Endometrial microvascular endothelial cells (primary cell): ENCODE measurements around the gene TMEM63C. TPM values are rescaled to one million over a fixed set of nuclear protein-coding genes. Genes with fewer than 3 reads are reported as not detected.

Experiments
- in situ Hi-C: cut with HindIII; loops from 2 replicates; pipeline ENCODE4 v1.10.0; 2017; ENCODE audit warnings: low sequenced_read_pairs, low pct_unique_long_range_greater_than_20kb; ENCODE audit errors: inconsistent ontology term
- total RNA-seq: library from RNA; depleted of rRNA; stranded (reverse); fragments of >200 nt; gene quantifications from one replicate; pipeline ENCODE4 v1.2.3, GENCODE V29; 2015; ENCODE audit errors: inconsistent ontology term

The TMEM63C gene
- not detected for total RNA-seq

DNA sequence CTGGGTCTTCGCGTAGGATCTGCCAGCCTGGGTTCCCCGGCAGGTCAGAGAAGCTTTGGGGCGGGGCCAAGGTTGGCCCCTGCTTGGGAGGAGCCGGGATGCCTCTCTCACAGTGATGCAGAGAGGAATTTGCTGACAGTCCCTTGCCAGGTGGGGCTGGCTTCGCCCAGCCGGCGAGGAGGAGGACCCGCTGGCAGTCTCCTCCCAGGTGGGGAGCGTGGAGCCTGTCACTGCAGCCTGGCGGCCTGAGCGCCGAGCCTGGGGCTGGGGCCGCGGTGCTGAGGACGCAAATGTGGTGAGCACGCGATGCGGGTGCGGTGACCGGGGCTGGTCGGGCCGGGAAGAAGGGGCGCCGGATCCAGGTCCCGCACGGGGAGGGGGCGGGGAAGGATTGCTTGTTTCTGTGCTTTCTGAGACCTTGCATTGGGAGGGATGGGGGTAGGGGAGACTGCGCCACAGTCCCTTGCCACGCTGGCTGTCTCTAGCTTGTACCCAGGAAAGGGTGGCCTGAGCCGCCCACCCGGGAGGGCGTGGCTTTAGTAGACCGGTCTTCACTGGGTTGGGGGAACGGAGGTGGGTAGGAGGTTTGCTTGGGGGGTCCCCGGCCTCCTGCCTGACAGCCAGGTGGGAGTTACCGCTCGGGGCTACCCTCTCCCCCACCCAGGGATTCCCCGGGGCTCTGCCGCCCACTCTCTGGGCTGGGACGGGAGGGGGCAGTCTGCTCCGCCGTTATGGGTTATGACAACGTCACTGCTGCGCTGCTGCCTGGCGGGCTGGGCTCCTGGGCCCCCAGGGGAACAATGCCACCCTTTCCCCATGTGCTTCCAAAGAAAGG, at the start of gene TMEM63C:
Gene TMEM63C, plus strand, starts transcription at position 196 of the 835 bp plus-strand sequence. CDS start 37,016 bp downstream, outside the sequence.
- in situ Hi-C loops, result no loop called here

GRCh38 chr14:77131871-77132486, 49.6 kb upstream of the TMEM63C start:
- in situ Hi-C loops, result no loop called here

GRCh38 chr14:77133720-77134338, 47.8 kb upstream of the TMEM63C start:
- in situ Hi-C loops, result no loop called here

GRCh38 chr14:77139022-77139421, 42.6 kb upstream of the TMEM63C start:
- in situ Hi-C loops, result no loop called here

- in situ Hi-C loops, result no loop called here
Observed at GRCh38 chr14:77139540-77140358, 41.8 kb upstream of the TMEM63C start.

- in situ Hi-C loops, result no loop called here
Observed at GRCh38 chr14:77140359-77141213, 41.0 kb upstream of the TMEM63C start.

- in situ Hi-C loops, result no loop called here
Observed at GRCh38 chr14:77141214-77142004, 40.2 kb upstream of the TMEM63C start, which contains the start of gene ZDHHC22. Gene ZDHHC22 (minus strand): TSS chr14:77141791. CDS start chr14:77139738, 2,053 bp downstream.

DNA sequence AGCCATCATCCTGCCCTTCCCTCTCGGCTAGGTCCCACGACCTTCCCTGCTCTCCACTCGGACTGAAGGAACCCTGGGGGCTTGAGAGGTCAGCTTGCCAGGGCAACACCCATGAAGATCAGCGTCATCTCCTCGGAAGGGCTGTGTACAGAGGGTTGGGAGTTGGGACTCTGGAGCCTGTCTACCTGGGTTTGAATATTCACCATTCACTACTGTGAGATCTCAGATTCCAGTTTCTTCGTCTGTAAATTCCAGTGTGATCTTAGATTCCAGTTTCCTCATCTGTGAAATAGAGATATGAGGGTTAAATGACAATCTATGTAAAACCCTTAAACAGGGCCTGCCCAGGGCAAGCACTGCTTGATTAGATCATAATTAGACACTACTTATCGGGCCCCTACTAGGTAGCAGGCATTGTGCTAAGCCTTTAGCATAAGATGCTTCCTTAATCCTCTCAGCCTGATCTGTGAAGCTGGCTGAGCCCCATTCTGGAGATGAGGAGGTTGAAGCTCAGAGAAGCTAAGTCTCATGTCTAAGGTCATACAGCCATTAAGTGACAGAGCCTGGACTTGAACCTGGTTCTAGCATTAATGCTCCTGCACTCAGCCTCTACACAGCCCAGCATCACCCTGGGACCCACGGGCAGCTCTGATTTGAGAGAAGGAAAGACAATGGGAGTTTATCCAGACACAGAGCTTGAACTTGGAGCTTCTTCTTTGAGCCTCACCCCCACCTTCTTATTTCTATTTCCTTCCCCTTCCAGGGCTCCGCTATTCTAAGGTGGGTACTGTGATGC, 39.4 kb upstream of the TMEM63C start:
- in situ Hi-C loops, result no loop called here

DNA sequence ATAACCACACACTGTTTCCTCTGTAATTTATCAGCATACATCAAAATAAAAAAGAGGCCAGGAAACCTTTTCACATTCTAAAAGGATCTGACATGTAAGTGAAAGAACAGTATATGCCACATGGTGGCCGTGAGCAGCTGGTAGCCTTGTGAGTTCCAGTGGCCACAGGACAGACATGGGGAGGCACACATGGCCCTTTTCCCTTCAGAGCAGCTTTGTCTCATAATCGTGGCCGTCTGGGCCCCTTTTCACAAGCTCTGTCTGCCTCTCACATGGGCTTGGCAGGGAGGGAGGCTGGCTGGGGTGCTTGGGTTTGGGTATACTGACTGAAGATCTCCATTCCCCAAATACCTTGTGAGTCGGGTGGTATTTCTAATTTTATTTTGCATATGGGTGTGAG, 38.5 kb upstream of the TMEM63C start:
- in situ Hi-C loops, result no loop called here

DNA sequence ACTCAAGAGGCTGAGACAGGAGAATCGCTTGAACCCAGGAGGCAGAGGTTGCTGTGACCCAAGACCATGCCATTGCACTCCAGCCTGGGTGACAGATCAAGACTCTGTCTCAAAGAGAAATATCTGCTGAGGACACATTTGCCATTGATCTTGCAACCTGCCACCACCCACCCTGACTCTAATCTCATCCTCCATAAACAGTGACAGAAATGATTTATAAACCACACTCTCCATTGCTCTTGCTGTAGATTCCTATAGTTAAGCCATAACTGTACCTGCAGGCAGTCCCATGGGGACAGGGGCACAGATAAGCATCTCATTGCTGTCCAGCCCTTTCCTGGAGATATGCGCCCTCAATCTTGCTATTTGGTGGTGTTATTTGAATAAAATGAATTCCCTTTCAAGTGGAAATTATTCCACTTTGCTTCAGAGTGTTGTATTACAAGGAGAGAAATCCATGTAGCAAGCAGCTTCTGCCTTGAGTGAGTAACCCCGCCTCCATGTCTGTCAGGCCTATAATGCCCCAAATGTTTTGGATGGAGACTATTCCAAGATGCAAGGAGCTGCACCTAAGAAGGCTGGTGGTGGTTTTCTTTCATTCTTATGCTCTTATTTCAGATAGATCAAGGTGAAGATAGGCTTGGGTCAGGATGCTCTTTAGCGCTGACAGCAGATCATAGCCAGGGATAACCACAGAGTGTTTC, 37.0 kb upstream of the TMEM63C start:
- in situ Hi-C loops, result no loop called here

DNA sequence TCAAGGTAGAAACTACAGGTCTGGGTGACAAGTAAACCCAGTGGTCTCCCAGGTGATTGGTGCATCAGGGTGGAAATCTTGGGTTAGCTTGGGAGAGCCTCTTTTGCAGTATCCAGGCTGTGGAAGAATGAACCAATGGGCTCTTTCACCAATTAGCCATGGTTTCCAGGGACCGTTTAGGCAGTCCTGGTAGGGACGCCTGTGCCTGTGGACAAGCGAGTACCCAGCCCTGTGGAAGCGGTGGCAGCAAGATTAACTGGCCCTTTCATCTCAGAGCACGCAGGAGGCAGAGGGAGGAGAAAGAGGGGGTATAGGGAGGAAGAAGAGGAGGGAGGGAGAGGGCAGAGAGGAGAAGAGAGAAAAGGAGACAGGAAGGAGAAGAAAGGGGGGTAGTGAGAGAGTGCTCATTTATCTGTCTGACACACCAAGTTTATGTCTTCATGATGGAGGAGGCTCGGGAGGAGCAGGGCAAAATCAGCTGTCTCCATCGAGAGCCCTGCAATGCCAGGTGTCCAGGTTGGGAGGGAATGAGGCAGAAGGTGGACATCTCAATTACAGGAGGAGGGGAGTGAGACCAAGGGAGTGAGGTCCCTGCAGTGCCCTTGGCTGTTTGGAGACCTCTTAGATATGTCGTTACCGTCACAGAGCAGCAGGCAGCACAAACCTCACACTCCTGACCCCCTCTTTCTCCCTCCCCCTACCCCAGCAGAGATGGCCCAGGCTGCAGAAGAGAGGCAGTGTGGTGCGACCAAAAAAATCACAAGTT, 35.4 kb upstream of the TMEM63C start:
- in situ Hi-C loops, result no loop called here

DNA sequence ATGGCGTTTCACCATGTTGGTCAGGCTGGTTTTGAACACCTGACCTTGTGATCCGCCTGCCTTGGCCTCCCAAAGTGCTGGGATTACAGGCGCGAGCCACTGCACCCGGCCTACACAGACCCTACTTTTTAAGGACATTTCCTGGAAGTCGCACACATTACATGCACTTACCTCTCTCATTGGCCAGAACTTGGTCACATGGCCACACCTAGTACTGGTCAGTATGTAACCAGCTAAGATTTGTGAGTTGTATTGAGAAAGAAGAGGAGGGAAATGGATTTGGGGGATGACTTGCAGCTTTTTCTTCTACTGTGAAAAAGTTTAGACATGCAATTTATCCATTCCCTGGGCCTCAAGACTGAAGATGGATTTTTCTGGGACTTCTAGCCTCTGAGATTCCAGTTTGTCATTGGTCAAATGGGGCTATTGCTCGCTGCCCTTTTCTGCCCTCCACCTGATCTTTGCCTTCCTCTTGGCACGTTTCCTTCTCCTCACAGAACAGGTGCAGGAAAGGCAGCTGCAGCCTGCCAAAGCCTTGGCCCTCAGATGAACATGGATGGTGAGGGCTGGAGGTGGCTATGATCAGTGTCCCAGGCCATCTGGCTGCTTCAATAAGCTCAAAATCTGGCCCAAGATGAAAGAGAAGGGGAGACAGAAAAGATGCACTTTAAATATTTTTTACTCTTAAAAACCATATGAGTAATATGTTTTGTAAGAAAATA, 32.9 kb upstream of the TMEM63C start:
- in situ Hi-C loops, result no loop called here

- in situ Hi-C loops, result no loop called here
Observed at GRCh38 chr14:77151245-77151644, 30.4 kb upstream of the TMEM63C start.

DNA sequence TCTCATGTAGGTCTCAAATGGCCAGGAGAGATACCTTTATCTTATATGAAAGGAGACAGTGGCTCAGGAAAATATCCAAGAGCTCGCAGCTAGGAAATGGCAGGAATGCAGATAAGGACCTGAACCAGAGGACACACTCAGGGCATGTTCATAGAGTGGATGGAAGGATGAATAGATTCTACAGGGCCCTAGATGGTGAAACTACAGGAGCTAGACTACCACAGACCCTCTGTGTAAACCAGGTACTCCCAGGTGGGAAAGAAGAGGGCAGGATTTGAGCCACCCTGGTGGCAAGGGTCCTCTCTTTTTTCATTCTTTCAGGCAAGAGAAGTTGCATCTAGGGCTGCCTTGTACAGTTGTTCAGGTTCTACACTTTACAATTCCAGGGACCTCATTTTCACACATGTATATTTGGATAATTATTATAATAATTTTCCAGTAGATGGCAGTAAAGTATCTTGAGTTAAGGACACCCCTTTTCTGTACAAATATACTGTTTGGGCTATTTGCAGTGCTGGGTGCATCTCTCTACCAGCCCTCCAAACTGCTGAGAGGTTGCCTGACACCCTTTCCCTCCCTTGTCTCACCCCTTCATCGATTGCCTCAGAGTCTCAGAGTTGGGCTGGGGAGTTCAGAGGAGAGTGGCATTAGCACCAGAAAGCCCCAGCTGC, 29.5 kb upstream of the TMEM63C start:
- in situ Hi-C loops, result no loop called here
